ENCODE data around the gene NCKAP1. TPM values are rescaled to one million over a fixed set of nuclear protein-coding genes. Genes with fewer than 3 reads are reported as not detected.

Gene NCKAP1
- total and polyA plus RNA-seq, 8 donors = 16.9 to 75.6 (median 42.8) TPM

- intact Hi-C loops (cut with DNase I) = no loop called here
- ATAC-seq (no peak), DNase-seq (no peak), FAIRE-seq (no peak)
- peaks cover 0 to 53% (median 8%) of the 10 kb centered on the region in 3 donors for H3K36me3 ChIP-seq
- no peak overlapping the region for H3K27ac ChIP-seq
- no peak overlapping the region for H3K4me3 ChIP-seq
- no peak for TF ChIP-seq CTCF (IDR thresholded peaks at IDR 0.05)
- H3K27me3 ChIP-seq = no peaks in the 10 kb centered on the region
- H3K4me1 ChIP-seq = no peaks in the 10 kb centered on the region
- H3K9me3 ChIP-seq = no peaks in the 10 kb centered on the region
These were observed 83.5 kb downstream of the NCKAP1 start for GRCh38 chr2:182954789-182955188.

- intact Hi-C loops (cut with DNase I) = no loop called here
- no peak for TF ChIP-seq CTCF (IDR thresholded peaks at IDR 0.05)
- Histone ChIP-seq H3K9me3 (no peaks in the 10 kb centered on the region), H3K4me1 (no peaks in the 10 kb centered on the region), H3K27me3 (no peaks in the 10 kb centered on the region), H3K4me3 (no peak overlapping the region), H3K36me3 (peaks cover 0 to 54% (median 5%) of the 10 kb centered on the region in 3 donors), H3K27ac (no peak overlapping the region)
- no peak for FAIRE-seq
- no peak for ATAC-seq
- 97 to 98% methylated on average over 6 of the region's 6 CpGs for WGBS, 2 donors
- DNase-seq = no peak
These were observed 85.4 kb downstream of the NCKAP1 start for GRCh38 chr2:182952741-182953450.

GRCh38 chr2:182951948-182952663 is 86.2 kb downstream of the NCKAP1 start:
- Histone ChIP-seq H3K27ac (no peak overlapping the region), H3K9me3 (no peaks in the 10 kb centered on the region), H3K4me3 (no peak overlapping the region), H3K4me1 (peaks cover 0 to 2% (median 0%) of the 10 kb centered on the region in 3 donors), H3K36me3 (peaks cover 0 to 46% (median 5%) of the 10 kb centered on the region in 3 donors), H3K27me3 (no peaks in the 10 kb centered on the region)
- intact Hi-C loops (cut with DNase I) = no loop called here
- FAIRE-seq (no peak), ATAC-seq (no peak), DNase-seq (no peak)
- no peak for TF ChIP-seq CTCF (IDR thresholded peaks at IDR 0.05)
- 77 to 84% methylated on average over 3 of the region's 3 CpGs for WGBS, 2 donors

- no peak overlapping the region for H3K27ac ChIP-seq
- ATAC-seq (no peak), FAIRE-seq (no peak), DNase-seq (no peak)
- no peaks in the 10 kb centered on the region for H3K27me3 ChIP-seq
- H3K4me1 ChIP-seq = peaks cover 0 to 6% (median 6%) of the 10 kb centered on the region in 3 donors
- H3K9me3 ChIP-seq = no peaks in the 10 kb centered on the region
- no peak overlapping the region for H3K4me3 ChIP-seq
- no peak for TF ChIP-seq CTCF (IDR thresholded peaks at IDR 0.05)
- intact Hi-C loops (cut with DNase I) = no loop called here
- peaks cover 0 to 33% (median 2%) of the 10 kb centered on the region in 3 donors for H3K36me3 ChIP-seq
- WGBS, 2 donors = 98 to 100% methylated on average over 3 of the region's 3 CpGs
These were observed 87.7 kb downstream of the NCKAP1 start for GRCh38 chr2:182950546-182950945.
